SK-N-MC (cell line): ENCODE measurements around the gene FOLR2.

Experiments used
- EZH2 ChIP-seq: fragments of 200-600 bp; sonication (generic); IDR thresholded peaks from one replicate; pipeline ENCODE4 v1.6.1; 2017; ENCODE audit warnings: antibody characterized with exemption
- POLR2AphosphoS5 ChIP-seq: IDR thresholded peaks from 2 replicates; pipeline ENCODE4 v1.6.1; 2012; ENCODE audit warnings: mild to moderate bottlenecking, low read depth, low read length, borderline replicate concordance

DNA sequence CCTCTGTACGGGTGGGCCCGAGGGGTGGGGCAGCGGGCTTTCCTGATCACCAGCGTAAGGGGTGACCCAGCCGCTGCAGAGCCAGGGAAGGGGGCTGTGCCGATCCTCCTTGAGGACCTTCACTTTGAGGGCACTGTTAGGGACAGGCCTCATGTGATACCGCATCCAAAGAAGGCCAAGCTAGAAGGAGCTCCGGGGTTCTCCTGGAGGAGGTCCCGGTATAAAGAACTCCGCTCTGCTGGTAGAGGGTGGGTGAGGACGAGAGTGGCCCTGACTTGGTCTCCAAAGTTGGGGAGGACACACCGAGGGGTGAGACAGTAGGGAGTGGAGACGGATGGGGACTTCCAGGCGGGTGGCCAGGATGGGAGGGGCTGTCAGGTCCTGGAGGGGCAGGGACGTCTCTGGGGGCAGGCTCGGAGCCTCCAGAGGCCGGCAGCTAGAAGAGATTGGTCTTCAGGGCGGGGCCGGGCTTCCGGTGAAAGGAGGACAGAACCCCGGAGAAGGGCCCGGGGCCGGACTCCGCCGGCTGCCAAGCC, 22.8 kb downstream of the FOLR2 start:
- TF ChIP-seq EZH2 (no peak), POLR2AphosphoS5 (peak; percentile 54; the same call in 1 of the 2 replicates)
